ACC112 (cell line): ENCODE data around the gene EPHB1.

ENCODE experiments used
- H2AFZ ChIP-seq: fragments of 200-600 bp; sonication (generic); one replicate; pipeline ENCODE4 v1.6.0; 2017; ENCODE audit warnings: antibody characterized with exemption, low read length; ENCODE audit not compliant: unreplicated experiment
- H3K27ac ChIP-seq: fragments of 200-600 bp; sonication (generic); 2 replicates; pipeline ENCODE4 v1.5.1; 2014; ENCODE audit warnings: low read depth, mild to moderate bottlenecking, antibody characterized with exemption, low read length, moderate library complexity
- H3K27me3 ChIP-seq: fragments of 200-600 bp; sonication (generic); 2 replicates; pipeline ENCODE4 v1.6.1; 2014; ENCODE audit warnings: mild to moderate bottlenecking, antibody characterized with exemption, low read length, moderate library complexity, mixed read lengths; ENCODE audit not compliant: insufficient read depth
- H3K36me3 ChIP-seq: fragments of 200-600 bp; sonication (generic); 2 replicates; pipeline ENCODE4 v1.6.1; 2016; ENCODE audit warnings: mild to moderate bottlenecking, antibody characterized with exemption, low read length, moderate library complexity, mixed read lengths; ENCODE audit not compliant: insufficient read depth
- H3K4me1 ChIP-seq: fragments of 200-600 bp; sonication (generic); one replicate; pipeline ENCODE4 v1.6.1; 2016; ENCODE audit warnings: low read length, mixed read lengths; ENCODE audit not compliant: insufficient read depth, unreplicated experiment, control insufficient read depth
- H3K4me3 ChIP-seq: fragments of 200-600 bp; sonication (generic); 2 replicates; pipeline ENCODE4 v1.5.1; 2014; ENCODE audit warnings: mild to moderate bottlenecking, low read depth, low read length
- H3K79me2 ChIP-seq: fragments of 200-600 bp; sonication (generic); one replicate; pipeline ENCODE4 v1.6.0; 2016; ENCODE audit warnings: low read length; ENCODE audit not compliant: control insufficient read depth, unreplicated experiment, insufficient read depth

Gene EPHB1

DNA sequence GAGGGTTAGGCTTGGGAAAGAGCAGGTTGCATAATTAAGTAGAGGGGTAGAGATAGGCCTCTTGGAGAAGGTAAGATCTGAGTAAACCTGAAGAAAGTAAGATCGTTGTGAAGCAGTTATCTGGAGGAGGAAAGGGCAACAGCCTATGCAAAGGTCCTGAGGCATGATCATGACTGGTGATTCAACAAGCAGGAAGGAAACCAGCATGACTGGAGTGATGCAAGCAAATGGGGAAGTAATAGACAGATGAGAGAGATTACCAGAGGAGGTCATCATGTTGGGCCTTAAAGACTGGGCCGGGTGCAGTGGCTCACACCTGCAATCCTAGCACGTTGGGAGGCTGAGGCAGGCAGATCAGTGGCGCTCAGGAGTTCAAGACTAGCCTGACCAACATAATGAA is 360.2 kb downstream of the EPHB1 start:
- H3K4me1 ChIP-seq: no peaks in the 10 kb centered on the region
- no peak overlapping the region for H2AFZ ChIP-seq
- no peak overlapping the region for H3K27ac ChIP-seq
- H3K79me2 ChIP-seq: no peaks in the 10 kb centered on the region
- H3K27me3 ChIP-seq: no peaks in the 10 kb centered on the region
- H3K4me3 ChIP-seq: no peak overlapping the region
- no peaks in the 10 kb centered on the region for H3K36me3 ChIP-seq

DNA sequence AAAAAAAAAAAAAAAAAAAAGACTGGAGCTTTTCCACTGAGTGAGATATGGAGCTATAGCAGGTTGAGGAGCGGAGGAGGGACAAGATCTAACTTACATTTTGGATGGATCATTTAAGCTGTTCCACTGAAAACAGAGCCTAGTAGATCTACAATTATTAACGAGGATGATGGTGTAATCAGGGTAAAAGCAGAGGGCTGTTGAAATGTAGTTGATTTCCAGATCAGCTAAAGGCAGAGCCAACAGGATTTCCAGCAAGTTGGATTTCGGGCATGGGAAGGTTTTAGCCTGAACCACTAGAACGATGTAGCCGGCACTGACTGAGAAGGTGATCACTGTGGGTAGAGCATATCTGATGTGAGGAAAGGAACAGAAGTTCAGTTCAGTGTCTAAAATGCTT is 360.7 kb downstream of the EPHB1 start:
- no peak overlapping the region for H3K4me3 ChIP-seq
- no peaks in the 10 kb centered on the region for H3K36me3 ChIP-seq
- H3K79me2 ChIP-seq: no peaks in the 10 kb centered on the region
- H3K27ac ChIP-seq: no peak overlapping the region
- H2AFZ ChIP-seq: no peak overlapping the region
- H3K27me3 ChIP-seq: no peaks in the 10 kb centered on the region
- H3K4me1 ChIP-seq: no peaks in the 10 kb centered on the region

DNA sequence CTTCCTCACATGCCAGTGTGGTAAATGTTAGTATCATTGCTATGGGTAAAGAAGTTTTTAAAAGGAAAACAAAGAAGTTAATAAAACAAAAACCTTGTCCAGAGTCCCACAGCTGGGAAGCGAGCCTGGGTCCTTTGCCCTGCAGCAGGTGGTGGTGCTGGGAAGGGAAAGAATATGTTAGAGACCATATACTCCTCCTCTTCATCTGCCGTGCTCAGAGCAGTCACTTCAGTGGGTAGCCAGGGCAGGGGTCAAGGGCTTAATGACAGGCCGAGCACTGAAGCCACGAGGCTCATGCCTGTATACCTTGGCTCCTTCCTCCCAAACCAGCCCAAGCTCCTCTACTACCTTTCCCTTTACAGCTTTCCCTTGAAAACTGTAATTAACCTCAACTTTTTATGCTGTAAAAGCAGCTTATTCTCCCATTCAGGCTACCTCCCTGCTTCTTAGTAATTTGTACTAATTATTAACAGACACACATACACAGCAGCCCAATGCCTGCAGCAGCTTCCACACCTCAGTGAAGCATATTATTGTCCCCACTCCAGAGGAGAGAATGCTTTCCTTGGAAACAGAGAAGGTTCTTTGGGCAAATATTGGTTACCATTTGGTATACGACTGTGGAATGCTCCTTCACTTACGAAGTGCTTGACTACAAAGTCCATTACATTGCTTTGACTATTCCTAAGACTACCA is 362.1 kb downstream of the EPHB1 start:
- no peaks in the 10 kb centered on the region for H3K4me1 ChIP-seq
- H3K36me3 ChIP-seq: no peaks in the 10 kb centered on the region
- no peak overlapping the region for H3K4me3 ChIP-seq
- H3K79me2 ChIP-seq: no peaks in the 10 kb centered on the region
- H2AFZ ChIP-seq: no peak overlapping the region
- H3K27ac ChIP-seq: no peak overlapping the region
- H3K27me3 ChIP-seq: no peaks in the 10 kb centered on the region

DNA sequence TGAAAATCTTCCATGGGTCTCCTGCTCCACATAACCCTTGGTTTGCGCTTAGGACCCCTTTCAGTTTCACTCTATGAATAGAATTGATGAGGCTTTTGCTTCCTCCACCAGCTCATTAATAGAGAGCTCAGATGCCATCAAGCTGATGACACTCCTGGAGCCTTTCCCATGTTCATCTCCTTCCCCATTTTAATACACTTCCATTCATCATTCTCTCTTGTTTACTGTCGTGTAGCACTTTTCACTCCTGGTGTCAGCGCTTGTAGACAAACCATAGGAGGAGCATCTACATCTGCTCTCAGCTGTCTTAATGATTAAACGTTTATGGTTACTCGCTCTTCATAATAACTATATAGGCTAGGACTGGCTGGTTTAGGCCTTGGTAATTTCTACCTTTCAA is 363.5 kb downstream of the EPHB1 start:
- H3K79me2 ChIP-seq: no peaks in the 10 kb centered on the region
- H2AFZ ChIP-seq: no peak overlapping the region
- H3K27ac ChIP-seq: no peak overlapping the region
- no peaks in the 10 kb centered on the region for H3K36me3 ChIP-seq
- no peaks in the 10 kb centered on the region for H3K4me1 ChIP-seq
- H3K27me3 ChIP-seq: no peaks in the 10 kb centered on the region
- no peak overlapping the region for H3K4me3 ChIP-seq

DNA sequence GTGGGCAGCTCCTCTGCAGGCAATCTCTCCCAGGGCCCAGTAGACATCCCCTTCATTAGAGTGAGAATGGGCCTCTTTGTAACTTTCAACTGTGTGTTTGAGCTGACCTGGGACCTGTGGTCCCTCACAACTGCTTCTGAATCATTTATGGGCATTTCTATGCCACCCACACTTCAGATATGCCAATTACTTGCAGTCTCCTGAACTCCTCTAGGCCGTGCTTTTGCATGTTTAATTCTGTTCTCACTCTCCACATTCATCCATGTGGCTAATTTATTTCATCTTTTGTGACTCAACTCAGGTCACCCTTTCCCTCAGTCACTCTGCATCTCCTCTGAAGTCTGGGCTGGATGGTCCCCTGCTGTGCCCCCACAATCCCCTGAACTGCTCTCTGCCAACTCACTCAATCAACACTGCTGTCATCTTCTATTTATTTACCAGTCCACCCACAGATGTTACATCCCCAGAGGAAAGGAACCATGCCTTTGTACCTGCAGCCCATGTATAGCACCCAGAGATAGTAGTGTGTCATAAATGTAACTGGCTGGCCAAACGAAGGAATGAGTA is 364.7 kb downstream of the EPHB1 start:
- no peaks in the 10 kb centered on the region for H3K79me2 ChIP-seq
- H3K36me3 ChIP-seq: no peaks in the 10 kb centered on the region
- H3K27me3 ChIP-seq: no peaks in the 10 kb centered on the region
- no peak overlapping the region for H2AFZ ChIP-seq
- no peak overlapping the region for H3K27ac ChIP-seq
- no peak overlapping the region for H3K4me3 ChIP-seq
- H3K4me1 ChIP-seq: no peaks in the 10 kb centered on the region

DNA sequence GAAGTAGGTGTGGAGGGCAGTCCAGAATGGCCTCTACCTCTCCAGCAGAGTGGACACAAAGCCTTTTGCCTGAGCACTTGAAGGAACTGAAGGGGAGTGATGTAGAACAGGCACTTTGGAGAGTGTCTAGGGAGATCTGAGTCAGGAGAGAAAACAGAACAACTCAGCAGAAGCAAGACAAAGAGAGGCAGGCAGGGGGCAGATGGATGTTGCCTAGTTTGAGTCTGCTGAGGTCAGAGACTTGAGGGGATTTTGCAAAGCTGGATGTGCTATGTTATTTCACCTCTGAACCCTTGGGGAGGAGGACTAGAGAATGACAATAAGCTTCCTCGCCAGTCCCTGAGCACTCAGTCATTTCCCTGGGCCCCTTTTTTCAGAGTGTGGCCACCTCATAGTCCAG is 366.4 kb downstream of the EPHB1 start:
- Histone ChIP-seq H2AFZ (no peak overlapping the region), H3K79me2 (no peaks in the 10 kb centered on the region), H3K36me3 (no peaks in the 10 kb centered on the region), H3K27ac (no peak overlapping the region), H3K4me3 (no peak overlapping the region), H3K27me3 (no peaks in the 10 kb centered on the region), H3K4me1 (no peaks in the 10 kb centered on the region)

DNA sequence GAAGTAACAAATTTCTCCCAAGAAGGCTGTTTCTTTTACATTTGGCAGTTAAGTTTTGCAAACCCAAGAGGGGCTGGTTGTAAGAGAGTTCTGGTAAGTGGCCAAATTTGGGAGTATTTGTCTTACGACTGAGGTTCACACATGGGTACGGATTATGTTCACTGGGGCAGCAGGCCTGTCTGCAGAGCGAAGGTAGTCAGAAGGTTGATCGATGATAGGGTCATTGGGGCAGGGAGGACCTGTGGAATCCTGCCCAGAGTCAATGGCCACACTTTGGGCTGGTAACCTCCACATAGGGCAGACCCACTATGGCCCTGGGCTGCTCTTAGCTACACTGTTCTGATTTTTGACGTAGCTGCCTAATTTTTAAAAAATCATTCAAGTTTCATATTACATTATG is 368.6 kb downstream of the EPHB1 start:
- Histone ChIP-seq H3K4me1 (no peaks in the 10 kb centered on the region), H3K4me3 (no peak overlapping the region), H3K27ac (no peak overlapping the region), H3K36me3 (no peaks in the 10 kb centered on the region), H3K27me3 (no peaks in the 10 kb centered on the region), H3K79me2 (no peaks in the 10 kb centered on the region), H2AFZ (no peak overlapping the region)

DNA sequence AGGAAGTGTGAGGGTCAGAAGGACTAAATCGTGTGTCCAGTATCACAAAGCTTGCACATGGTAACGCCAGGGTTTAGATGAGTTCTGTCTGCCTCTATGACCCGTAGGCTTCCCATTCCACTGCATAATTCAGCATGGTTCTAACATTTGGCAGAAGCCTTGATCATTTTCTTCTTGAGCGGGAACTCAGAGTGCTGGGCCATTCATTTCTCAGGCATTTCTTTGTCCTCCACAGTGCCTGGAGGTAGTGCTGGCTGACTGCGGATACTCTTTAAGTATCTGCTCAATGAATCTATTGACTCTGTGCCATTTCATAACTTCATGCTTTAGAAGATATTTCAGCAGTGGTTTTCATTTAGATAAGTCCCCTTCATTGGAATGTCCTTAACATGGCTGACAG is 370.2 kb downstream of the EPHB1 start:
- Histone ChIP-seq H3K4me1 (no peaks in the 10 kb centered on the region), H3K36me3 (no peaks in the 10 kb centered on the region), H2AFZ (no peak overlapping the region), H3K27me3 (no peaks in the 10 kb centered on the region), H3K79me2 (no peaks in the 10 kb centered on the region), H3K4me3 (no peak overlapping the region), H3K27ac (no peak overlapping the region)

DNA sequence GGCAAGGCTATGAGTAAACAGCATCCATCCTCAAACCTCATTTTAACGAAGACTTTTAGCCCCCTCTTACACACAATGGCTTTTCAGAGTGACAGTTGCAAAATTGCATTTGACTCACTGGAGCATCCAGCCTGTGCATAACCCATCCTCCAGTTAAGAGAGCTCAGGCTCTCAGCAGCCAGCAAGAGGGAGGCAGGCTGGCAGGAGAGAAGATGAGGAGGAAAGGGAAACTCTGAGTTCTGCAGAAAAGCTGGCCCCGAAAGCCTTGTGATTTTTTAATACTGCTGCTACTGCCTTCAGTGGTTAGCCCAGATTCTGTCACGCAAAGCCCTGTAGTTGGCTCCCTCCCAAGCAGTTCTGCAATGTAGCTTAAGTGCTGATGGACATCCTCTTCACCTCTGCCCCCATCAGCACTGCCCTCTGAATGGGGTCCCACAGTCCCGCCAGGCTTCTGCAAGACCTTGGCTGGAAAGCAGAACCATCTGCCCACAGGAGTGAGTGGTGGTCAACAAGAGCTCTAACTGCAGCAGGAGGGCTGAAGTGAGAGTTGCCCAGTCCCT is 371.3 kb downstream of the EPHB1 start:
- Histone ChIP-seq H3K4me3 (no peak overlapping the region), H3K27ac (no peak overlapping the region), H3K4me1 (no peaks in the 10 kb centered on the region), H2AFZ (no peak overlapping the region), H3K36me3 (no peaks in the 10 kb centered on the region), H3K27me3 (no peaks in the 10 kb centered on the region), H3K79me2 (no peaks in the 10 kb centered on the region)

DNA sequence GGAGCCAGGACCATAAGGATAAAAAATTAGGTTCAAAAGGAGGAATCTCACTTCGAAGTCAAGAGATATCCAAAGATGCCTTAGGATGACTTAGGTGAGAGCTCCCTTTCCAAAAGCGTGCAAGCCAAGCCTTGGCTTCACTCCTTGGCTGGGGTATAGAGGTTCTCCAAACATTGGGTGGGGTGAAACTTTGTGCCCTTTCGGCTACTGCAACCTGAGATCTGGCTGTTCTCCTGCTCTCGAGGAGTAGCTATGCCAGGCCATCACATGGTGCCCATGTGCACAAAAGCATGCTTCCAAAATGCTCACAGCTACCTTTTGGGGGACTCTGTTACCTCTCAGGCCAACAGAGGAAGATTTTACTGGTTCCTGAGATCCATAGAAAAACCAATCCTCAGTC is 373.8 kb downstream of the EPHB1 start:
- H3K4me3 ChIP-seq: no peak overlapping the region
- no peak overlapping the region for H3K27ac ChIP-seq
- no peaks in the 10 kb centered on the region for H3K4me1 ChIP-seq
- no peak overlapping the region for H2AFZ ChIP-seq
- H3K79me2 ChIP-seq: no peaks in the 10 kb centered on the region
- no peaks in the 10 kb centered on the region for H3K27me3 ChIP-seq
- H3K36me3 ChIP-seq: no peaks in the 10 kb centered on the region

DNA sequence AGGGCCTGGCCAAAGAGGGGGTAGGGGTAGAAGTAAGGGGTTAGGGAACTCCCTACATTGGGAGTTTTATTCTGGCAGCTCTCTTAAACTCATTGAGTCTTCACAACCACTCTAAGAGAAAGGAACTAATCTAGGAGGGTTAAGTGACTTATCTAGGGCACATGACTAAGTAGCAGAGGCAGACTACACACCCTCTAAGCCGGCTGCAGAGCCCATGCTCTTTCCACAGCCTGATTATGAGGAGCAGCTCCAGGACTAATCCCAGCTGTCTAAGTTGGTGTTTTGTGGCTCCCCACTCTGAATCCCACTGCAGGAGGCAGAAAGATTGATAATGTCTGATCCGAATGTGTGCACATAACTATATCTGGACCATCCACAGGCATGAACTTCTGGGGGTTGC is 374.6 kb downstream of the EPHB1 start:
- H3K27me3 ChIP-seq: no peaks in the 10 kb centered on the region

More for the DNA sequence above, 374.6 kb downstream of the EPHB1 start:
- Histone ChIP-seq H3K27ac (no peak overlapping the region), H3K36me3 (no peaks in the 10 kb centered on the region), H3K79me2 (no peaks in the 10 kb centered on the region), H3K4me1 (no peaks in the 10 kb centered on the region), H3K4me3 (no peak overlapping the region), H2AFZ (no peak overlapping the region)
